Measurements from ENCODE around the gene APH1A.

GRCh38 chr1:150267896-150268295 is 920 bp downstream of the APH1A start:
- no peak for TF ChIP-seq CTCF (IDR thresholded peaks at IDR 0.05)
- no peak for TF ChIP-seq POLR2AphosphoS5 (IDR thresholded peaks at IDR 0.05)

All from breast epithelium (tissue), 3 donors.